Keratinocyte (primary cell): Measurements from ENCODE around the gene ZBTB4.
"Not testable (repeated sequence)": the region's sequence is repeated elsewhere in the genome, so short reads cannot be mapped to it uniquely, and the experiment has no call there.

Experiments used
- EZH2 ChIP-seq: IDR thresholded peaks from one replicate; pipeline ENCODE4 v1.6.1; 2012; ENCODE audit warnings: inconsistent platforms, mild to moderate bottlenecking, low read length, moderate library complexity
- TF ChIP-seq, protein P1 (sequence below), 3 experiments: IDR thresholded peaks in 1 of 3; conservative IDR thresholded peaks in 1 of 3; optimal IDR thresholded peaks in 1 of 3; 2 replicates in 2 of 3; 3 replicates in 1 of 3; pipeline versions ENCODE3 to v1.5.1; 2011; ENCODE audit warnings: low read length in 3 of 3, mild to moderate bottlenecking in 3 of 3, moderate library complexity in 2 of 3, control low read depth in 1 of 3, inconsistent platforms in 1 of 3; ENCODE audit not compliant: insufficient read depth in 2 of 3; ENCODE audit errors: extremely low read depth in 1 of 3

DNA sequence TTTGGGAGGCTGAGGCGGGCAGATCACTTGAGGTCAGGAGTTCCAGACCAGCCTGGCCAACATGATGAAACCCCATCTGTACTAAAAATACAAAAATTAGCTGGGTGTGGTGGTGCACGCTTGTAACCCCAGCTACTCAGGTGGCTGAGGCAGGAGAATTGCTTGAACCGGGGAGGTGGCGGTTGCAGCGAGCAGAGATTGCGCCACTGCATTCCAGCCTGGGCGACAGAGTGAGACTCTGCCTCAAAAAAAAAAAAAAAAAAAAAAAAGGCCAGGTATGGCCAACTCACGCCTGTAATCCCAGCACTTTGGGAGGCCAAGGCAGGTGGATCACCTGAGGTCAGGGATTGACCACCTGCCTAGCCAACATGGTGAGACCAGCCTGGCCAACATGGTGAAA, 4.7 kb downstream of the ZBTB4 start:
- TF ChIP-seq, protein P1, sequence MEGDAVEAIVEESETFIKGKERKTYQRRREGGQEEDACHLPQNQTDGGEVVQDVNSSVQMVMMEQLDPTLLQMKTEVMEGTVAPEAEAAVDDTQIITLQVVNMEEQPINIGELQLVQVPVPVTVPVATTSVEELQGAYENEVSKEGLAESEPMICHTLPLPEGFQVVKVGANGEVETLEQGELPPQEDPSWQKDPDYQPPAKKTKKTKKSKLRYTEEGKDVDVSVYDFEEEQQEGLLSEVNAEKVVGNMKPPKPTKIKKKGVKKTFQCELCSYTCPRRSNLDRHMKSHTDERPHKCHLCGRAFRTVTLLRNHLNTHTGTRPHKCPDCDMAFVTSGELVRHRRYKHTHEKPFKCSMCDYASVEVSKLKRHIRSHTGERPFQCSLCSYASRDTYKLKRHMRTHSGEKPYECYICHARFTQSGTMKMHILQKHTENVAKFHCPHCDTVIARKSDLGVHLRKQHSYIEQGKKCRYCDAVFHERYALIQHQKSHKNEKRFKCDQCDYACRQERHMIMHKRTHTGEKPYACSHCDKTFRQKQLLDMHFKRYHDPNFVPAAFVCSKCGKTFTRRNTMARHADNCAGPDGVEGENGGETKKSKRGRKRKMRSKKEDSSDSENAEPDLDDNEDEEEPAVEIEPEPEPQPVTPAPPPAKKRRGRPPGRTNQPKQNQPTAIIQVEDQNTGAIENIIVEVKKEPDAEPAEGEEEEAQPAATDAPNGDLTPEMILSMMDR (optimal IDR thresholded peaks at IDR 0.05 in 1 of 3, IDR thresholded peaks at IDR 0.05 in 1 of 3, conservative IDR thresholded peaks at IDR 0.05 in 1 of 3; ENCODE audit: extremely low read depth in 1 of 3, insufficient read depth in 2 of 3, low read length in 3 of 3) = not testable (repeated sequence)
- not testable (repeated sequence) for TF ChIP-seq EZH2
